HepG2 (cell line): ENCODE measurements around the gene PARD3. TPM values are rescaled to one million over a fixed set of nuclear protein-coding genes. Genes with fewer than 3 reads are reported as not detected.

Source experiments
- ATAC-seq: fragments of 200-7000 bp; cut with Tn5 transposase; 3 replicates; pipeline ENCODE4 v1.9.1; 2020; ENCODE audit warnings: mild to moderate bottlenecking, moderate library complexity
- BruUV-seq: library from RNA; stranded (reverse); fragments of 400-500 nt; replicated peaks from 2 replicates; lab custom pipeline; 2021; lab: Mats Ljungman, UMichigan
- CTCF ChIA-PET: fragments of 300-600 bp; formaldehyde crosslinking; extraction: SDS; loops from one replicate; lab custom pipeline; 2021; ENCODE audit warnings: low total read pairs, inconsistent platforms, low intra/inter-chr PET ratio; lab: Yijun Ruan, JAX
- POLR2A ChIA-PET: fragments of 350-600 bp; sonication (Branson Sonifier 250); formaldehyde crosslinking; loops from one replicate; lab custom pipeline; 2020; ENCODE audit warnings: antibody characterized with exemption, inconsistent platforms; lab: Yijun Ruan, JAX
- DNase-seq: peaks from one replicate; pipeline ENCODE4 v3.0.0-alpha.2; 2015; ENCODE audit warnings: low spot score
- FAIRE-seq: peaks from 3 replicates; lab custom pipeline; 2011; peaks lifted over from hg19 to GRCh38; lab: Jason Lieb, UNC
- H2AFZ ChIP-seq: one replicate; pipeline ENCODE4 v1.6.1; 2011; ENCODE audit warnings: low read length, inconsistent platforms
- H3K27ac ChIP-seq: fragments of 300-600 bp; 3 replicates; pipeline ENCODE4 v1.8.0; 2011; ENCODE audit warnings: mixed run types, mild to moderate bottlenecking, mixed read lengths, low read length, inconsistent platforms; ENCODE audit not compliant: insufficient read depth; ENCODE audit errors: extremely low read length
- H3K27me3 ChIP-seq, 2 experiments: fragments of 200-600 bp in 1 of 2; 2 replicates in 1 of 2; 3 replicates in 1 of 2; pipeline versions ENCODE4 v1.6.0 to v1.8.0; 2011; ENCODE audit warnings: low read length in 2 of 2, mild to moderate bottlenecking in 2 of 2, moderate library complexity in 2 of 2, inconsistent platforms in 1 of 2; ENCODE audit not compliant: insufficient read depth in 2 of 2, control insufficient read depth in 1 of 2
- H3K36me3 ChIP-seq, 2 experiments: fragments of 200-600 bp in 1 of 2; replicated peaks in 1 of 2; 2 replicates in 1 of 2; 3 replicates in 1 of 2; pipeline versions ENCODE4 v1.5.1 to v1.8.0; 2011; ENCODE audit warnings: low read length in 2 of 2, inconsistent platforms in 1 of 2; ENCODE audit not compliant: insufficient read depth in 2 of 2, control insufficient read depth in 1 of 2
- H3K4me1 ChIP-seq: 2 replicates; pipeline ENCODE4 v1.5.1; 2012; ENCODE audit warnings: low read length, inconsistent platforms; ENCODE audit not compliant: insufficient read depth
- H3K4me2 ChIP-seq: 2 replicates; pipeline ENCODE4 v1.6.0; 2011; ENCODE audit warnings: low read depth, low read length, inconsistent platforms
- H3K4me3 ChIP-seq, 3 experiments: fragments of 200-600 bp in 1 of 3; sonication (generic), shearing (Covaris generic) in 1 of 3; replicated peaks in 1 of 3; 2 replicates each; pipeline ENCODE4 v1.5.1; 2011 to 2016; ENCODE audit warnings: low read length in 3 of 3, inconsistent platforms in 2 of 3, low read depth in 2 of 3, mild to moderate bottlenecking in 2 of 3, control low read depth in 1 of 3, mixed read lengths in 1 of 3; ENCODE audit not compliant: insufficient read depth in 1 of 3
- H3K79me2 ChIP-seq: one replicate; pipeline ENCODE4 v1.6.1; 2011; ENCODE audit warnings: low read length, inconsistent platforms; ENCODE audit not compliant: insufficient read depth
- H3K9ac ChIP-seq: 2 replicates; pipeline ENCODE4 v1.6.0; 2011; ENCODE audit warnings: mild to moderate bottlenecking, low read depth, low read length, inconsistent platforms; ENCODE audit not compliant: insufficient read depth
- H3K9me3 ChIP-seq: 2 replicates; pipeline ENCODE4 v1.5.1; 2012; ENCODE audit warnings: mild to moderate bottlenecking, low read length
- H4K20me1 ChIP-seq: 2 replicates; pipeline ENCODE4 v1.6.0; 2011; ENCODE audit warnings: inconsistent platforms, mild to moderate bottlenecking, low read length, moderate library complexity; ENCODE audit not compliant: insufficient read depth
- ERF ChIP-seq: IDR thresholded peaks from 2 replicates; pipeline ENCODE4 v1.6.1; 2018; ENCODE audit warnings: missing biosample characterization, missing genetic modification reagents
- MED1 ChIP-seq: sonication (generic); formaldehyde crosslinking; IDR thresholded peaks from 2 replicates; pipeline ENCODE4 v1.4.0; 2020; ENCODE audit warnings: missing genetic modification reagents
- RBM22 ChIP-seq: fragments of 200-400 bp; formaldehyde crosslinking; optimal IDR thresholded peaks from 2 replicates; pipeline ENCODE3; 2017; ENCODE audit warnings: mild to moderate bottlenecking, low read length, moderate library complexity
- ZFP1 ChIP-seq: IDR thresholded peaks from 2 replicates; pipeline ENCODE4 v1.6.1; 2016
- WGBS: methylation state at CpG from one replicate; pipeline ENCODE4 v1.1.6; 2017; ENCODE audit warnings: low lambda C conversion rate; 5-methylcytosine and 5-hydroxymethylcytosine counted together
- in situ Hi-C: cut with HindIII; loops from 2 replicates; pipeline ENCODE4 v1.10.0; 2017; ENCODE audit warnings: low pct_unique_long_range_greater_than_20kb; ENCODE audit not compliant: extremely low pct_ligation_motif_present
- intact Hi-C: fragments of 100-400 bp; cut with micrococcal nuclease; formaldehyde crosslinking; loops from one replicate; pipeline ENCODE4 v1.10.0; 2022; ENCODE audit not compliant: unreplicated experiment
- polyA plus RNA-seq, 8 experiments: library from polyadenylated mRNA; depleted of rRNA in 3 of 8; stranded (reverse) in 7 of 8; unstranded in 1 of 8; fragments of >200 nt; fragmentation: Illumina TruSeq in 4 of 8; extraction: Trizol in 4 of 8; gene quantifications; 2 replicates each; pipeline versions ENCODE4 v1.2.1 to v1.2.3, GENCODE V29; 2011 to 2016; ENCODE audit warnings: low read depth in 4 of 8, missing spikeins in 1 of 8, mixed read lengths in 1 of 8; ENCODE audit not compliant: insufficient read depth in 1 of 8
- total RNA-seq, 5 experiments: library from RNA; depleted of rRNA; stranded (reverse); fragments of >200 nt; fragmentation: Illumina TruSeq; extraction: Trizol; gene quantifications; 2 replicates each; pipeline ENCODE4 v1.2.3, GENCODE V29; 2016; ENCODE audit warnings: low read depth in 1 of 5
- TF ChIP-seq, protein P1 (sequence below): sonication (generic); formaldehyde crosslinking; conservative IDR thresholded peaks from 2 replicates; pipeline ENCODE4 v1.4.0; 2020; ENCODE audit warnings: missing genetic modification reagents
- TF ChIP-seq, protein P2 (sequence below): sonication (generic); formaldehyde crosslinking; IDR thresholded peaks from 2 replicates; pipeline ENCODE4 v1.4.0; 2020; ENCODE audit warnings: missing genetic modification reagents

Gene PARD3
- total and polyA plus RNA-seq, 2 of the 13 experiments (the other 11 are each of a cell fraction or from before 2014, with no cell fraction given), result 40.9 to 60.0 TPM

DNA sequence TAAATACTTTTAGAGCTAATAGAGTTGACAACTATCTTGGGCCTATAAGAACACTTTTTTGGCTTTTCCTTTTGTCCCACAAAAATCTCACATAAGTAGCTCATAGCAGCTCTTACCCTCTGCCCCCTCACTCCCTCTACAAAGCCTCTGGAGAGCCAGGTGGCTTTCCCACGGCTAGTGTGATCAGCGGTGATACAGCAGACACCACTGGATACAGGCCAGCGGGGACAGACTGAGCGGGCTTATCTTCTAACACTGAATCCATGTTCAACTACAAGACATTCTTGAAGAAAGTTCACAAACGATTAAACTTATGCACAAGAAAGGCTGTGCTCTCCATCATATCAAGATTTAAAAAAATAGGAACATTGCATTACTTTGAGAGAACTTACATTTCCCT lies 377.2 kb downstream of the PARD3 start (continued):
- TF ChIP-seq, protein P1, sequence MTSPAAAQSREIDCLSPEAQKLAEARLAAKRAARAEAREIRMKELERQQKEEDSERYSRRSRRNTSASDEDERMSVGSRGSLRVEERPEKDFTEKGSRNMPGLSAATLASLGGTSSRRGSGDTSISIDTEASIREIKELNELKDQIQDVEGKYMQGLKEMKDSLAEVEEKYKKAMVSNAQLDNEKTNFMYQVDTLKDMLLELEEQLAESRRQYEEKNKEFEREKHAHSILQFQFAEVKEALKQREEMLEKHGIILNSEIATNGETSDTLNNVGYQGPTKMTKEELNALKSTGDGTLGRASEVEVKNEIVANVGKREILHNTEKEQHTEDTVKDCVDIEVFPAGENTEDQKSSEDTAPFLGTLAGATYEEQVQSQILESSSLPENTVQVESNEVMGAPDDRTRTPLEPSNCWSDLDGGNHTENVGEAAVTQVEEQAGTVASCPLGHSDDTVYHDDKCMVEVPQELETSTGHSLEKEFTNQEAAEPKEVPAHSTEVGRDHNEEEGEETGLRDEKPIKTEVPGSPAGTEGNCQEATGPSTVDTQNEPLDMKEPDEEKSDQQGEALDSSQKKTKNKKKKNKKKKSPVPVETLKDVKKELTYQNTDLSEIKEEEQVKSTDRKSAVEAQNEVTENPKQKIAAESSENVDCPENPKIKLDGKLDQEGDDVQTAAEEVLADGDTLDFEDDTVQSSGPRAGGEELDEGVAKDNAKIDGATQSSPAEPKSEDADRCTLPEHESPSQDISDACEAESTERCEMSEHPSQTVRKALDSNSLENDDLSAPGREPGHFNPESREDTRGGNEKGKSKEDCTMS (CRISPR knock-in tag), result no peak
- TF ChIP-seq MED1 (CRISPR knock-in tag), result no peak
- TF ChIP-seq, all 625 proteins: peak for 0

DNA sequence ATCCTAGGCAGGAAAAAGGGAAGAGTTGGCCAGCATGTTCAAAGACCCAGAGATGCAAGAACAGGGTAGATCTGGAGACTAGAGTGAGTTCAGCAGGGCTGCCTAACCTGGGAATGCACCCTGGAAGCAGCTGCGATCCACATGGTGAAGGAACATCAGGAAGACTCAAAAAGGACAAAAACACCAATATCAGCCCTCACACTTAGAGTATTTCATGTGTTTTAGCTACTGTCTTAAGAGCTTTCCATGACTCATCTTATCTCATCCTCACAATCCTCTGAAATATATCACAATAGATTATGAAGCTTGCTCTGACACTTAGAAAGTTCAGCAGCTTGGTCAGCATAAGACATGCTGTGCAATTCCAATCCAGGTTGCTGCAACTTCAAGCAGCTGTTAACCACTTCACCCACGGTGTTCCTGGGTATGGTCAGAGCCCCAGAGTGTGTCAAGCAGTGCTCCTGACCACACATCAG lies 380.9 kb downstream of the PARD3 start:
- in situ Hi-C loops, result no loop called here
- Histone ChIP-seq H3K9ac (no peak overlapping the region), H3K36me3 (no peaks in the 10 kb centered on the region; a peak in 1 of 5 replicates), H3K4me2 (no peak overlapping the region), H3K4me1 (0 out of 2 replicates have a peak, but pooled peaks cover 11% of the 10 kb centered on the region), H3K4me3 (no peak overlapping the region), H3K27ac (no peak overlapping the region), H4K20me1 (no peaks in the 10 kb centered on the region), H3K9me3 (no peaks in the 10 kb centered on the region), H2AFZ (no peak overlapping the region), H3K27me3 (no peaks in the 10 kb centered on the region), H3K79me2 (no peaks in the 10 kb centered on the region)
- 82% methylated on average over 2 of the region's 2 CpGs for WGBS
- ATAC-seq (no peak), DNase-seq (no peak), FAIRE-seq (no peak)
- ChIA-PET POLR2A (no interaction called here), CTCF (no interaction called here)
- intact Hi-C loops, result no loop called here
- peak; percentile 34 for TF ChIP-seq RBM22
- TF ChIP-seq, protein P2, sequence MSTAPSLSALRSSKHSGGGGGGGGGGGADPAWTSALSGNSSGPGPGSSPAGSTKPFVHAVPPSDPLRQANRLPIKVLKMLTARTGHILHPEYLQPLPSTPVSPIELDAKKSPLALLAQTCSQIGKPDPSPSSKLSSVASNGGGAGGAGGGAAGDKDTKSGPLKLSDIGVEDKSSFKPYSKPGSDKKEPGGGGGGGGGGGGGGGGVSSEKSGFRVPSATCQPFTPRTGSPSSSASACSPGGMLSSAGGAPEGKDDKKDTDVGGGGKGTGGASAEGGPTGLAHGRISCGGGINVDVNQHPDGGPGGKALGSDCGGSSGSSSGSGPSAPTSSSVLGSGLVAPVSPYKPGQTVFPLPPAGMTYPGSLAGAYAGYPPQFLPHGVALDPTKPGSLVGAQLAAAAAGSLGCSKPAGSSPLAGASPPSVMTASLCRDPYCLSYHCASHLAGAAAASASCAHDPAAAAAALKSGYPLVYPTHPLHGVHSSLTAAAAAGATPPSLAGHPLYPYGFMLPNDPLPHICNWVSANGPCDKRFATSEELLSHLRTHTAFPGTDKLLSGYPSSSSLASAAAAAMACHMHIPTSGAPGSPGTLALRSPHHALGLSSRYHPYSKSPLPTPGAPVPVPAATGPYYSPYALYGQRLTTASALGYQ (CRISPR knock-in tag), result no peak
- no peak for TF ChIP-seq ERF
- TF ChIP-seq ZFP1, result no peak
- BruUV-seq, result no TSS peak
